Measurements from ENCODE around the gene GARNL3. TPM values are rescaled to one million over a fixed set of nuclear protein-coding genes. Genes with fewer than 3 reads are reported as not detected.

The GARNL3 gene
- total and polyA plus RNA-seq, 2 donors (not counting 3 experiments of a cell fraction or from before 2014, with no cell fraction given), result 1.4 to 8.3 TPM

- no peak overlapping the region for H3K4me3 ChIP-seq (replicated peaks in 1 of 3; ENCODE audit: insufficient read depth in 1 of 3, low read depth in 1 of 3, low read length in 3 of 3)
- no peaks in the 10 kb centered on the region for H3K4me1 ChIP-seq (ENCODE audit: control insufficient read depth, extremely low read depth, insufficient read depth, low read length)
- H3K9ac ChIP-seq (replicated peaks; ENCODE audit: extremely low read depth, insufficient read depth, low read length), result no peak overlapping the region
- CTCF ChIA-PET, result interaction anchor here (1.1 to 3.1 kb wide), 5 partner anchors 11 to 143 kb away, joined by 4 to 16 read pairs (median 6); partner anchors contain the start of gene SLC2A8
- intact Hi-C loops (cut with micrococcal nuclease), result no loop called here
- H3K9me3 ChIP-seq (replicated peaks; ENCODE audit: control insufficient read depth, insufficient read depth, low read length), result no peaks in the 10 kb centered on the region
- no TSS peak for BruUV-seq (replicated peaks)
- POLR2A ChIA-PET, result interaction anchor here (0.7 kb wide), 1 partner anchor 158 kb away, joined by 3 read pairs; no protein-coding TSS in a partner anchor
- no peak overlapping the region for H2AFZ ChIP-seq (ENCODE audit: low read depth, low read length)
- no peaks in the 10 kb centered on the region for H4K20me1 ChIP-seq (replicated peaks; ENCODE audit: control insufficient read depth, extremely low read depth, insufficient read depth, low read length)
- no peak for TF ChIP-seq EZH2 (IDR thresholded peaks at IDR 0.05; ENCODE audit: borderline replicate concordance, low read depth, low read length, severe bottlenecking)
- H3K9me1 ChIP-seq (replicated peaks; ENCODE audit: control insufficient read depth, extremely low read depth, insufficient read depth, low read length), result no peaks in the 10 kb centered on the region
- H3K36me3 ChIP-seq (ENCODE audit: control insufficient read depth in 2 of 2, extremely low read depth in 1 of 2, insufficient read depth in 2 of 2, low read length in 2 of 2), result no peaks in the 10 kb centered on the region
- no peaks in the 10 kb centered on the region for H3K79me2 ChIP-seq (ENCODE audit: control insufficient read depth, insufficient read depth, low read length)
- dilution Hi-C loops (cut with MboI; ENCODE audit: extremely low pct_ligation_motif_present, low sequenced_read_pairs), result no loop called here
- FAIRE-seq (no peak), DNase-seq (ENCODE audit: low read depth, low spot score) (no peak)
- no peaks in the 10 kb centered on the region for H3K27me3 ChIP-seq (ENCODE audit: control insufficient read depth in 2 of 2, insufficient read depth in 2 of 2, low read length in 2 of 2)
- H3K27ac ChIP-seq (ENCODE audit: insufficient read depth, low read depth, low read length), result no peak overlapping the region
- H3K4me2 ChIP-seq (ENCODE audit: insufficient read depth, low read length), result no peak overlapping the region
Measured at GRCh38 chr9:127358770-127359169, 94.2 kb downstream of the GARNL3 start.

DNA sequence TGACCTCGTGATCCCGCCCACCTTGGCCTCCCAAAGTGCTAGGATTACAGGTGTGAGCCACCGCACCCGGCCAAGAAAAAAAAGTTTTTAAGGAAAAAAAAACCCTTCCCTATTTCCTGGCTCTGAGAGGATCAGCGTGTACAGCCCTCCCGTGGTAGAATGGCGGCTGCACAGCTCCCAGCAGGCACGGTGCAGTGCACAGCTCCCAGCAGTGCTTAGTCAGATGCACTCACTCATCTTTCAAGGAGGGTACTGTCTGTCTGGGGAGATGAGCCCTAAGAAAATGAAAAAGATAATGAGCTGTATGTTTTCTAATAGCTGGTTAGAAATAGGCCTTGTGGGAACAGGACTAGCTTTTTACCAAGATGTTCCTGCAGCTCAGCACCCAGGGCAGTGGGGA lies 95.7 kb downstream of the GARNL3 start:
- no TSS peak for BruUV-seq (replicated peaks)
- Histone ChIP-seq H3K27ac (ENCODE audit: insufficient read depth, low read depth, low read length) (no peak overlapping the region), H3K27me3 (ENCODE audit: control insufficient read depth in 2 of 2, insufficient read depth in 2 of 2, low read length in 2 of 2) (no peaks in the 10 kb centered on the region), H3K9me3 (replicated peaks; ENCODE audit: control insufficient read depth, insufficient read depth, low read length) (no peaks in the 10 kb centered on the region), H3K79me2 (ENCODE audit: control insufficient read depth, insufficient read depth, low read length) (no peaks in the 10 kb centered on the region), H3K4me3 (replicated peaks in 1 of 3; ENCODE audit: insufficient read depth in 1 of 3, low read depth in 1 of 3, low read length in 3 of 3) (no peak overlapping the region), H3K9me1 (replicated peaks; ENCODE audit: control insufficient read depth, extremely low read depth, insufficient read depth, low read length) (no peaks in the 10 kb centered on the region), H3K9ac (replicated peaks; ENCODE audit: extremely low read depth, insufficient read depth, low read length) (no peak overlapping the region), H3K4me2 (ENCODE audit: insufficient read depth, low read length) (no peak overlapping the region), H3K36me3 (ENCODE audit: control insufficient read depth in 2 of 2, extremely low read depth in 1 of 2, insufficient read depth in 2 of 2, low read length in 2 of 2) (no peaks in the 10 kb centered on the region), H3K4me1 (ENCODE audit: control insufficient read depth, extremely low read depth, insufficient read depth, low read length) (no peaks in the 10 kb centered on the region), H4K20me1 (replicated peaks; ENCODE audit: control insufficient read depth, extremely low read depth, insufficient read depth, low read length) (no peaks in the 10 kb centered on the region), H2AFZ (ENCODE audit: low read depth, low read length) (no peak overlapping the region)
- TF ChIP-seq, protein P1, sequence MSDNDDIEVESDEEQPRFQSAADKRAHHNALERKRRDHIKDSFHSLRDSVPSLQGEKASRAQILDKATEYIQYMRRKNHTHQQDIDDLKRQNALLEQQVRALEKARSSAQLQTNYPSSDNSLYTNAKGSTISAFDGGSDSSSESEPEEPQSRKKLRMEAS (IDR thresholded peaks at IDR 0.05; ENCODE audit: insufficient read depth, insufficient read length), result no peak
- no peak for TF ChIP-seq POLR2AphosphoS5 (IDR thresholded peaks at IDR 0.05; ENCODE audit: insufficient read depth, low read depth, low read length)
- no peak for TF ChIP-seq POLR2A (IDR thresholded peaks at IDR 0.05; ENCODE audit: low read depth, low read length)
- TF ChIP-seq FOS (IDR thresholded peaks at IDR 0.05; ENCODE audit: borderline replicate concordance, insufficient read depth, low read length), result no peak
- TF ChIP-seq, protein P2, sequence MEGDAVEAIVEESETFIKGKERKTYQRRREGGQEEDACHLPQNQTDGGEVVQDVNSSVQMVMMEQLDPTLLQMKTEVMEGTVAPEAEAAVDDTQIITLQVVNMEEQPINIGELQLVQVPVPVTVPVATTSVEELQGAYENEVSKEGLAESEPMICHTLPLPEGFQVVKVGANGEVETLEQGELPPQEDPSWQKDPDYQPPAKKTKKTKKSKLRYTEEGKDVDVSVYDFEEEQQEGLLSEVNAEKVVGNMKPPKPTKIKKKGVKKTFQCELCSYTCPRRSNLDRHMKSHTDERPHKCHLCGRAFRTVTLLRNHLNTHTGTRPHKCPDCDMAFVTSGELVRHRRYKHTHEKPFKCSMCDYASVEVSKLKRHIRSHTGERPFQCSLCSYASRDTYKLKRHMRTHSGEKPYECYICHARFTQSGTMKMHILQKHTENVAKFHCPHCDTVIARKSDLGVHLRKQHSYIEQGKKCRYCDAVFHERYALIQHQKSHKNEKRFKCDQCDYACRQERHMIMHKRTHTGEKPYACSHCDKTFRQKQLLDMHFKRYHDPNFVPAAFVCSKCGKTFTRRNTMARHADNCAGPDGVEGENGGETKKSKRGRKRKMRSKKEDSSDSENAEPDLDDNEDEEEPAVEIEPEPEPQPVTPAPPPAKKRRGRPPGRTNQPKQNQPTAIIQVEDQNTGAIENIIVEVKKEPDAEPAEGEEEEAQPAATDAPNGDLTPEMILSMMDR (IDR thresholded peaks at IDR 0.05; ENCODE audit: extremely low read depth in 1 of 2, insufficient read depth in 1 of 2, low read depth in 1 of 2, low read length in 2 of 2), result peak; percentile 16 to 19
- TF ChIP-seq EZH2 (IDR thresholded peaks at IDR 0.05; ENCODE audit: borderline replicate concordance, low read depth, low read length, severe bottlenecking), result no peak
- no peak for TF ChIP-seq MYC (IDR thresholded peaks at IDR 0.05; ENCODE audit: low read depth, low read length)
- no peak for TF ChIP-seq JUN (IDR thresholded peaks at IDR 0.05; ENCODE audit: borderline replicate concordance, insufficient read depth, insufficient read length, low read depth)
- FAIRE-seq (no peak), DNase-seq (ENCODE audit: low read depth, low spot score) (no peak)
- POLR2A ChIA-PET, result no interaction called here
- dilution Hi-C loops (cut with MboI; ENCODE audit: extremely low pct_ligation_motif_present, low sequenced_read_pairs), result no loop called here
- CTCF ChIA-PET, result interaction anchor here (0.8 to 3.1 kb wide), 9 partner anchors 9 to 420 kb away, joined by 3 to 16 read pairs (median 6); no protein-coding TSS in a partner anchor
- intact Hi-C loops (cut with micrococcal nuclease), result loop anchor here (1.0 kb wide), 1 partner anchor 49 kb away; no protein-coding TSS in a partner anchor
